Measurements from ENCODE around the gene GPR78. TPM values are rescaled to one million over a fixed set of nuclear protein-coding genes. Genes with fewer than 3 reads are reported as not detected.

The GPR78 gene
- total RNA-seq, 1 experiment from 2014 or later, result not detected

DNA sequence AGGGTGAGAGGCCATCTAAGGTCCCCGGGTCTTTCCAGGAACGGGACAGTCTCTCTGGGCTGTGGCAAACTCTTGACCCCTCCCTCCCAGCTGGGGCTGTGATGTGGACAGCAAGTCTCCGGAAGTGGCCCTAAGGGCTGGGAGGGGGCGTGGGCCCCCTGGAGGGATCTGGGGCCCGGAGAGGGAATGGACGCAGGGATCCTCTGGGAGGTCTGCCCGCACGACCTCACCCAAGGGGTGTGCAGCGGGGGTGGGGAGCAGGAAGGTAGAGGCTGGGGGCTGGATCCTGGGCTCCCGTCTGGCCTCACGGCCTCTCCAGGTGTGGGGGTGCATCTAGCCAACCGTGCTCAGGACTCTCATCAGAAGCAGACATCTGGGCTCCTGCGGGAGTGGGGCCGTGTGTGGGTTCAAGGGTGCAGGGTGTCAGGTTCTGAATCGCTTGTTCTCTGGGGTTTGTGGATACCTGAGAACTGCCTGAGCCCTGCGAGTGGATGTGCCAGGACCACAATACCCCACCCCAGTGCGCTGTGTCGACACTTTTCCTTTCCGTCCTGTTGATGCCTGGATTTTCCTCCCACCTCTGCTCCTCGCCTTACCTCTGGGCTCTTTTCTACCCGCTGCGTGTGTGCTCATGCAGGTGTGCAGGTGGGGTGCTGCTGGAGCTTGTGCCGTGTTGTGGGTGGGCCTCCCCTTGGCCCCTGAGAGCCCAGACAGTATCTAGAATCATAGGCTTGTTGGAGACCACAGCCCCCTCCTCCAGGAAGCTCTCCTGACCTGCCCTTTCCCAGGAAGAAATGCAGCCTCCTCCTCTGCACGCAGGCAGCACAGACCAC lies 13.3 kb downstream of the GPR78 start:
- no peak for DNase-seq (ENCODE audit: low spot score)
- in situ Hi-C loops (cut with HindIII; ENCODE audit: low sequenced_read_pairs), result no loop called here

- DNase-seq (ENCODE audit: low spot score), result peak; percentile 64
- in situ Hi-C loops (cut with HindIII; ENCODE audit: low sequenced_read_pairs), result no loop called here
Observed at GRCh38 chr4:8594097-8595038, 14.2 kb downstream of the GPR78 start.

GRCh38 chr4:8595237-8596087 lies 15.3 kb downstream of the GPR78 start:
- in situ Hi-C loops (cut with HindIII; ENCODE audit: low sequenced_read_pairs), result no loop called here
- DNase-seq (ENCODE audit: low spot score), result no peak

GRCh38 chr4:8596891-8597290 lies 16.7 kb downstream of the GPR78 start:
- no peak for DNase-seq (ENCODE audit: low spot score)
- in situ Hi-C loops (cut with HindIII; ENCODE audit: low sequenced_read_pairs), result no loop called here

DNA sequence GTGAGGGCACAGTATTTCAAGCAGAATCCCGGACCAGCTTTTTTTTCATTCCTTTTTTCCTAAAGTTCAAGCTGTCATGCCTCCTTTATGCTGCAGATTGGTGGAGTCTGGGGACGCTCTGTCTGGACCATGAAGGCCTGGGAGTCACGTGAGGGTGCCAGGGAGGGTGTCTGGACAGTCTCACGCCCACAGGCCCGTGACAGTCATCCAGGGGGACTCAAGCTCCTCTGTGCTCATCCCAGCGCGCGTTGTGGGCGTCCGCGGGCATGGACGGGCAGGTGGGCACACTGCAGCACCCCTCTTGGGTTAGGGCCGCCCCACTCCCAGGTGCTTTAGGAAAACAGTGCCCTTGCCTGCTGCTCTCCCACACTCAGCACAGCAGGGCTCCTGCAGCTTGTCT lies 17.1 kb downstream of the GPR78 start:
- in situ Hi-C loops (cut with HindIII; ENCODE audit: low sequenced_read_pairs), result no loop called here
- DNase-seq (ENCODE audit: low spot score), result no peak

DNA sequence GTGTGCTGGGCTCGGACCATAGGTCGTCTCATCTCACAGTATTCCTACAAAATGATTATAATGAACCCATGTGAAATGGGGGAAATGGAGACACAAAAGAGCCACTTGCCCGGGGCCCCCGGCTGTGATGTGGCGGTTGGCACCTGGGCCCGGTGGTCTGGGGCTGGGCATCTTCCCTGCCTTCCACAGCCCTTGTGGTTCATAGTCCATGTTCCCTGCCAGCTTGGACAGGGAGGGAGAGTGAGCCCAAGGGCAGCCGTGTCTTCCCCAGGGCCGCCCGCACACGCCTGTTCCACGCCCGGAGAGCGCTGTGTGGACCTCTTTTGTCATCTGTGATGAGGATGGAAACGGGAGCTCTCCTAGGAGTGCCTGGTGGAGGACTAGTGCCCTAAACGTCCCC lies 17.6 kb downstream of the GPR78 start:
- no peak for DNase-seq (ENCODE audit: low spot score)
- in situ Hi-C loops (cut with HindIII; ENCODE audit: low sequenced_read_pairs), result no loop called here

GRCh38 chr4:8598391-8599090 lies 18.3 kb downstream of the GPR78 start:
- in situ Hi-C loops (cut with HindIII; ENCODE audit: low sequenced_read_pairs), result no loop called here
- DNase-seq (ENCODE audit: low spot score), result no peak

GRCh38 chr4:8599091-8599460 lies 18.9 kb downstream of the GPR78 start:
- in situ Hi-C loops (cut with HindIII; ENCODE audit: low sequenced_read_pairs), result no loop called here
- no peak for DNase-seq (ENCODE audit: low spot score)

DNA sequence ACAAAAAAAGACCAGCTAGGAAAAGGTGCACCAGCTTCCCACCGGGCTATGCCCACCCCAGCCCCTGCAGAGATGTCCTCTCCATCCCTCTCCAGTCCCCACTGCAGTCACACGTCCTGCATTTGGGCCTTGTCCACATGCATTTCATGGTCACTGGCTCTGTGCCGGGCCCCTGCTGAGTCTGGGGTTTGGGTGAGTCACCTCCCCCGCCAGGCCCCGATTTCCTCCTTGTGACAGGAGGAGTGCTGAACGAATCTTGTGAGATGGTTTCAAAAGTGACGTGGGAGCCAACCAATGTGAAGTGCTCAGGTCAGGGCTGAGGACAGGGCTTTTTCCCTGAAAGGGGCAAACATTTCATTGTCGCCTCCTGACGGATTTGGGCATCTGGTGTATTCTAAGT lies 19.5 kb downstream of the GPR78 start:
- DNase-seq (ENCODE audit: low spot score), result no peak
- in situ Hi-C loops (cut with HindIII; ENCODE audit: low sequenced_read_pairs), result no loop called here

GRCh38 chr4:8600266-8600665 lies 20.1 kb downstream of the GPR78 start:
- in situ Hi-C loops (cut with HindIII; ENCODE audit: low sequenced_read_pairs), result no loop called here
- DNase-seq (ENCODE audit: low spot score), result no peak

DNA sequence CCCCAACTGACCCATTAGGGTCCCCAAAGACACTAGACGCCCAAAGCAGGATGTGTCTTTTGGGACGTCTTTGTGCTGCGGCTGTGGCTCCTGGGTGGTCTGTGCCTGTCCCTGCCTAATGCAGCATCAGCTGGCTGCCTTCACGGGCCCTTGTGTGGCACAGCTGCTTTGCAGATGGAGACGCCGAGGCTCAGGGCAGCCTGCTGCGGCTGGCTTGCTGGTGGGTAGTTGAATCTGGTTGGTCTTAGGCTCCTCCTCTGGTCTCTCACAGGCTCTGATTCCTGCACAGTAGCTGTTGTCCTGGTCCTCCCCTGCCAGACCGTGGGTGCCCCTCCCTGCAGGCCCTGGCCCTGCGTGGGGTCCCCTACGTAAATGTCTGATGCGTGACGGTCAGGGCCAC lies 20.5 kb downstream of the GPR78 start:
- in situ Hi-C loops (cut with HindIII; ENCODE audit: low sequenced_read_pairs), result no loop called here
- DNase-seq (ENCODE audit: low spot score), result no peak

- in situ Hi-C loops (cut with HindIII; ENCODE audit: low sequenced_read_pairs), result no loop called here
- DNase-seq (ENCODE audit: low spot score), result no peak
Observed at GRCh38 chr4:8601086-8601485, 20.9 kb downstream of the GPR78 start.

DNA sequence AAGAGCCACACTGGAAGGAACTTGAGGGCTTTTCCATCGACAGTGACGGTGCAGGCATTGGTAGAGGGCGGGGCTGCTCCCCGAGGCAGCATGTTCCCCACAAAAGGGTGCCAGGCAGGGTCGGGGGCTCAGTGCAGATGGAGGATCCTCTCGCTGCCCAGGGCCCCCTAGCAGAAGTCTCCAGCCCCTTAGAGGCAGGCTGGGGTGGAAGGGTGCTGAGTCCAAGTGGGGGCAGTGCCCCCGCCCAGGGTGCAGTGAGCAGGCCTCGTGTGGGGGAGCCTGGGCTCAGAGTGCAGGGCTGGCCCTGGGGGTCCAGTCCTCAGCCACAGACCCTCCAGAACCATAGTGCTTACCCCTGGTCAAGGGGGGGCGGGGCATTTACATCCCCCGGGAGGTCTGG lies 21.4 kb downstream of the GPR78 start:
- no peak for DNase-seq (ENCODE audit: low spot score)
- in situ Hi-C loops (cut with HindIII; ENCODE audit: low sequenced_read_pairs), result no loop called here

DNA sequence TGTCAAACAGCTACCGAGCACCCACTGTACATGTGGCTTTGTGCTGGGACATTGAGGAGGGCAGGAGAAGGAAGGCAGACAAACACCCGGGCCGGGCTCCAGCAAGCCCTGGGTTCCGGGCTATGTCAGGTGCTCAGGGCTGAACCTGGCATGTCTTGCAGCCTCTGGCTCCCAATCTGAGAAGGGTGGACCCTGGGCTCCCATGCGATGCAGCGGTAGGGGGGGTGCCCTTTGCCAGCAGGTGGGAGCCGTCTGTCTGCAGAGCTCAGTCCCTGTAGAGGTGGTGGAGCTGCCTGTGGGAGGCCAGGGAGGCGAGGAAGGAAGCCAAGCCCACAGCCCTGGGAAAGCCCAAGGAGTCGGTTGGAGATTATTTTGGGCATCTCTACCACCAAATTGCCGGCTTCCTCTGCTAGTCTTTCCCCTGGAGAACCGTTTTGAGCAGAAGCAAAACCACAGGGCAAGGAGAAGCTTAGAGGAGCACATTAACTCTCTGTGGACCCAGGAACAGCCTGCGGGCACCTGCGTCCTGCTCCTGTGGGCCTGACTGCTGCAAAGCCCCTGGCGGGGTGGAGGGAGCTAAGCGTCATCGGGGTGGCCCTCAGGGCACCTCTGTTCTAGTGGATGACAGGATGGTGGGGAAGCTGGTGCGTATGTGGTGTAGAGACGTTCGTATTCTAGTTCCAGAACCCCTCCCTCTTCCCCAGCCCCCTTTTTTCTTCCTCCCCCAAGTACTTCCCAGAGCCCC lies 22.7 kb downstream of the GPR78 start:
- DNase-seq (ENCODE audit: low spot score), result no peak
- in situ Hi-C loops (cut with HindIII; ENCODE audit: low sequenced_read_pairs), result no loop called here

DNA sequence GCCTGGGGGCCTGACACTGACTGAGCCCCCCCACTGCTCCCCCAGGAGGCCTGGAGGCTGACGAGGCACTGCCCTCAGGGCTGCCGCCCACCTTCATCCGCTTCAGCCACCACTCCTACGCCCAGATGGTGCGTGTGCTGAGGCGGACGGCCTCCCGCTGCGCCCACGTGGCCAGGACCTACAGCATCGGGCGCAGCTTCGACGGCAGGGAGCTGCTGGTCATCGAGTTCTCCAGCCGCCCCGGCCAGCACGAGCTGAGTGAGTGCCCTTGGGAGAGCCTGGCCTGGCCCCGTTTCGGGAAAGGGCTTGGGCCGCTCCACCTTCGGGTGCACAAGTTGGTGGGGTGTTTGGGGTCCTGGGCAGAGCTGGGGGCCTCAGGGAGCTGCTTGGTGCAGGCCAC lies 23.7 kb downstream of the GPR78 start:
- in situ Hi-C loops (cut with HindIII; ENCODE audit: low sequenced_read_pairs), result no loop called here
- no peak for DNase-seq (ENCODE audit: low spot score)

GRCh38 chr4:8605289-8605688 lies 25.1 kb downstream of the GPR78 start:
- in situ Hi-C loops (cut with HindIII; ENCODE audit: low sequenced_read_pairs), result no loop called here
- no peak for DNase-seq (ENCODE audit: low spot score)

DNA sequence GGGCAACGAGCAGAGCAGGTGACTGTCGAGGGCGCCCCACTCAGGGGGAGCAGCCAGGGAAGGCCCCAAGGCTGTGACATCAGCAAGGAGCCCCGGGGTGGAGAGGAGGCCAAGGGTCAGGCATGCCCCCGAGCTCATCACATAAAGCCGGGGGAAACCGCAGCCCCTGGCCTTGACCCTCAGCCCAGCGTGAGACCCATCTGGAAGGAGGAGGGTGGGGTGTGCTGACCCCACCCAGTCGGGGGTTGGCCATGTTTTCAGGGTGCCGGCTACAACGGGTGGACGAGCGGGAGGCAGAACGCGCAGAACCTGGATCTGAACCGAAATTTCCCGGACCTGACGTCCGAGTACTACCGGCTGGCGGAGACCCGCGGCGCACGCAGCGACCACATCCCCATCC lies 26.3 kb downstream of the GPR78 start:
- in situ Hi-C loops (cut with HindIII; ENCODE audit: low sequenced_read_pairs), result no loop called here
- DNase-seq (ENCODE audit: low spot score), result no peak

DNA sequence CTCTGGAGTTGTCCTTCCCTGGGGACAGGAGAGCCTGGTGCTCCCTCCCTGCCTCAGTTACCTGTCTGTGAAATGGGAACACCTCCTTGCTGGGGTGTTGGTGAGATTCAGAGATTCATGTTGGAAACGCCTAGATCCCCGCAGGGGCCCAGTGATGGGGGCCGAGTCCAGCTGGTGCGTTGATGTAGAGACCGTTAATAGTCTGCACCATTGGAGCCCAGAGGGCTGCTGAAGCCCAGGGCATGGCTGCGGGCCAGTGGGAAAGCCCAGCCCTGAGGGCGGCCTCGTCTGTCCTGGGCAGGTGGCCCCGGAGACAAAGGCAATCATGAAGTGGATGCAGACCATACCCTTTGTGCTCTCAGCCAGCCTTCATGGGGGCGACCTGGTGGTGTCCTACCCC lies 26.8 kb downstream of the GPR78 start:
- DNase-seq (ENCODE audit: low spot score), result no peak
- in situ Hi-C loops (cut with HindIII; ENCODE audit: low sequenced_read_pairs), result no loop called here

Data from G401 (cell line).